MCF 10A (cell line): ENCODE results near the gene TRIP6. TPM values are rescaled to one million over a fixed set of nuclear protein-coding genes. Genes with fewer than 3 reads are reported as not detected.

Experiments
- BruUV-seq: library from RNA; stranded (reverse); fragments of 400-500 nt; replicated peaks from 2 replicates; lab custom pipeline; 2021; lab: Mats Ljungman, UMichigan
- CTCF ChIA-PET: fragments of 300-600 bp; sonication (Branson Sonifier 250); formaldehyde crosslinking; extraction: SDS; loops from one replicate; lab custom pipeline; 2021; ENCODE audit warnings: antibody characterized with exemption, inconsistent platforms; lab: Yijun Ruan, JAX
- POLR2A ChIA-PET: fragments of 300-600, 350-650 bp; sonication (Branson Sonifier 250); formaldehyde crosslinking; extraction: SDS; loops from one replicate; lab custom pipeline; 2020; ENCODE audit warnings: antibody characterized with exemption, inconsistent platforms; lab: Yijun Ruan, JAX
- DNase-seq: peaks from one replicate; pipeline ENCODE4 v3.0.0-alpha.2; 2018; ENCODE audit not compliant: unreplicated experiment
- H3K27ac Mint-ChIP-seq: one replicate; pipeline ENCODE4 v1.8.0; 2022; ENCODE audit warnings: mild to moderate bottlenecking, low read depth, mixed read lengths; ENCODE audit not compliant: unreplicated experiment
- H3K27me3 Mint-ChIP-seq: one replicate; pipeline ENCODE4 v1.8.0; 2022; ENCODE audit warnings: mixed read lengths; ENCODE audit not compliant: insufficient read depth, unreplicated experiment
- H3K36me3 Mint-ChIP-seq: one replicate; pipeline ENCODE4 v1.8.0; 2022; ENCODE audit warnings: mild to moderate bottlenecking, moderate library complexity, mixed read lengths; ENCODE audit not compliant: insufficient read depth, unreplicated experiment
- H3K4me1 Mint-ChIP-seq: one replicate; pipeline ENCODE4 v1.8.0; 2022; ENCODE audit warnings: mixed read lengths; ENCODE audit not compliant: insufficient read depth, unreplicated experiment
- H3K4me3 Mint-ChIP-seq: one replicate; pipeline ENCODE4 v1.8.0; 2022; ENCODE audit warnings: mild to moderate bottlenecking, moderate library complexity, mixed read lengths; ENCODE audit not compliant: unreplicated experiment
- H3K9me3 Mint-ChIP-seq: one replicate; pipeline ENCODE4 v1.8.0; 2022; ENCODE audit warnings: mixed read lengths; ENCODE audit not compliant: unreplicated experiment
- intact Hi-C: fragments of 100-400 bp; cut with micrococcal nuclease; formaldehyde crosslinking; loops from 2 replicates; pipeline ENCODE4 v1.14.1; 2022
- total RNA-seq: library from RNA; stranded (reverse); gene quantifications from 2 replicates; pipeline ENCODE4 v1.2.3, GENCODE V29; 2022
- TF ChIP-seq, protein P1 (sequence below): fragments of 200-600 bp; IDR thresholded peaks from one replicate; pipeline ENCODE4 v1.8.0; 2022; ENCODE audit warnings: antibody characterized with exemption, mild to moderate bottlenecking; ENCODE audit not compliant: unreplicated experiment

Gene TRIP6
- total RNA-seq, 1 experiment from 2014 or later, result 132 TPM

- no TSS peak for BruUV-seq
- H3K27me3 Mint-ChIP-seq, result peaks cover 16% of the 10 kb centered on the region
These were observed 25.5 kb downstream of the TRIP6 start for GRCh38 chr7:100892364-100893317.

GRCh38 chr7:100893318-100893895 is 26.2 kb downstream of the TRIP6 start:
- Mint-ChIP-seq H3K36me3 (no peaks in the 10 kb centered on the region), H3K4me3 (no peak overlapping the region), H3K4me1 (peaks cover 25% of the 10 kb centered on the region), H3K9me3 (no peaks in the 10 kb centered on the region), H3K27me3 (peaks cover 24% of the 10 kb centered on the region), H3K27ac (no peak overlapping the region)
- CTCF ChIA-PET, result interaction anchor here (0.5 to 3.9 kb wide), 12 partner anchors 9 to 459 kb away, joined by 3 to 47 read pairs (median 3); no protein-coding TSS in a partner anchor
- no TSS peak for BruUV-seq
- intact Hi-C loops, result no loop called here
- no peak for DNase-seq
- TF ChIP-seq, protein P1, sequence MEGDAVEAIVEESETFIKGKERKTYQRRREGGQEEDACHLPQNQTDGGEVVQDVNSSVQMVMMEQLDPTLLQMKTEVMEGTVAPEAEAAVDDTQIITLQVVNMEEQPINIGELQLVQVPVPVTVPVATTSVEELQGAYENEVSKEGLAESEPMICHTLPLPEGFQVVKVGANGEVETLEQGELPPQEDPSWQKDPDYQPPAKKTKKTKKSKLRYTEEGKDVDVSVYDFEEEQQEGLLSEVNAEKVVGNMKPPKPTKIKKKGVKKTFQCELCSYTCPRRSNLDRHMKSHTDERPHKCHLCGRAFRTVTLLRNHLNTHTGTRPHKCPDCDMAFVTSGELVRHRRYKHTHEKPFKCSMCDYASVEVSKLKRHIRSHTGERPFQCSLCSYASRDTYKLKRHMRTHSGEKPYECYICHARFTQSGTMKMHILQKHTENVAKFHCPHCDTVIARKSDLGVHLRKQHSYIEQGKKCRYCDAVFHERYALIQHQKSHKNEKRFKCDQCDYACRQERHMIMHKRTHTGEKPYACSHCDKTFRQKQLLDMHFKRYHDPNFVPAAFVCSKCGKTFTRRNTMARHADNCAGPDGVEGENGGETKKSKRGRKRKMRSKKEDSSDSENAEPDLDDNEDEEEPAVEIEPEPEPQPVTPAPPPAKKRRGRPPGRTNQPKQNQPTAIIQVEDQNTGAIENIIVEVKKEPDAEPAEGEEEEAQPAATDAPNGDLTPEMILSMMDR, result no peak
- POLR2A ChIA-PET, result no interaction called here

More at GRCh38 chr7:100892364-100893317, 25.5 kb downstream of the TRIP6 start:
- ChIA-PET POLR2A (no interaction called here), CTCF (interaction anchor here (0.6 to 3.9 kb wide), 5 partner anchors 167 to 294 kb away, joined by 3 to 47 read pairs (median 3); no protein-coding TSS in a partner anchor)
- Mint-ChIP-seq H3K27ac (no peak overlapping the region), H3K4me1 (peaks cover 28% of the 10 kb centered on the region), H3K9me3 (no peaks in the 10 kb centered on the region), H3K4me3 (no peak overlapping the region), H3K36me3 (peaks cover 4% of the 10 kb centered on the region)
- DNase-seq, result no peak
- TF ChIP-seq, protein P1, result no peak
- intact Hi-C loops, result no loop called here

DNA sequence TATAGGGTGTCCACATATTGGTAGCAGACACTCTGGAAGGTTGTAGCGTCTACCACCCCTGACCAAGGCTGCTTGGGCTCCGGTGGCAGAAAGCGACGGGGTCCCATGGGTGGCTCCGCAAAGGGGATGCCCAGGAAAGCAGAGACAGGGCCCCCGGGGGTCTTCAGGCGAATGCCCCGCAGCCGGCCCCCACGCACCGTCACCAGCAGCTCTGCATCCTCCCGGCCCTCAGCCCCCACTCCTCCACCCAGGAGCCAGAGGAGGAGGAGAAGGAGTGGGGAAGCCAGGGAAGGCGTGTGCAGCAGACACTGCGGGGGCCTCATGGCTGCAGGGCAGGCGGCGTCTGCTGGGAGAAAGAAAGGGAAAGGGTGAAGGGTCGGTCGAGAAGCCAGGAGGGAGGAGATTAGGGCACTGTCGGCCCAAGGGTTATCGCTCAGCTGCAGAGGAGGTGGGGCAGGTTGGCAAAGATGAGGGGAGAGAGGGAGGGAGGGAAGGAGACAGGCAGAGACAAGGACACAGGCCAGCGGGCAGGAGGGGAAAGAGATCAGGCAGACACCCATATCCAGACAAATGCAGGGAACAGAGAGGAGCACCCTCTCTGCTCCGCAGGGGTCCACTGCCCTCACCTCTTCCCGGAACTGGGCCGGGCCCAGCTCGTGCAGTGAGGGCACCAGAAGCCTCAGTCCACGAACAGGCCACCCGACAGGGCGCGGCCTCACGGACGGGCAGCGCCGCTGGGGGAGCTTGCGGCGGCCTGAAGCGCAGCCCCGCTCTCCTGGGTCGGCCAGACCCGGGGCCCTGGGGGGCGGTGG is 26.9 kb downstream of the TRIP6 start:
- DNase-seq, result no peak
- Mint-ChIP-seq H3K27me3 (peaks cover 26% of the 10 kb centered on the region), H3K4me3 (no peak overlapping the region), H3K9me3 (no peaks in the 10 kb centered on the region), H3K36me3 (no peaks in the 10 kb centered on the region), H3K27ac (no peak overlapping the region), H3K4me1 (peaks cover 22% of the 10 kb centered on the region)
- POLR2A ChIA-PET, result interaction anchor here (1.6 kb wide), 1 partner anchor 166 kb away, joined by 4 read pairs; no protein-coding TSS in a partner anchor
- intact Hi-C loops, result loop anchor here (2.0 kb wide), 1 partner anchor 389 kb away; no protein-coding TSS in a partner anchor
- CTCF ChIA-PET, result interaction anchor here (0.5 to 3.9 kb wide), 17 partner anchors 8 to 459 kb away, joined by 3 to 47 read pairs (median 3); partner anchors contain the start of gene FIS1
- no TSS peak for BruUV-seq
- TF ChIP-seq, protein P1, result no peak
